ENCODE results near the gene CCDC167. TPM values are rescaled to one million over a fixed set of nuclear protein-coding genes. Genes with fewer than 3 reads are reported as not detected.
A peak's percentile ranks its signal among the peaks of the same experiment; 100 is the strongest.

CCDC167 gene
- total and polyA plus RNA-seq, 8 donors = 4.3 to 12.4 (median 7.0) TPM

- ATAC-seq = no peak
- H3K4me3 ChIP-seq = no peak overlapping the region
- intact Hi-C loops (cut with DNase I) = no loop called here
- 74 to 80% methylated on average over 3 of the region's 3 CpGs for WGBS, 2 donors
- H3K9me3 ChIP-seq = no peaks in the 10 kb centered on the region
- TF ChIP-seq, protein P1, sequence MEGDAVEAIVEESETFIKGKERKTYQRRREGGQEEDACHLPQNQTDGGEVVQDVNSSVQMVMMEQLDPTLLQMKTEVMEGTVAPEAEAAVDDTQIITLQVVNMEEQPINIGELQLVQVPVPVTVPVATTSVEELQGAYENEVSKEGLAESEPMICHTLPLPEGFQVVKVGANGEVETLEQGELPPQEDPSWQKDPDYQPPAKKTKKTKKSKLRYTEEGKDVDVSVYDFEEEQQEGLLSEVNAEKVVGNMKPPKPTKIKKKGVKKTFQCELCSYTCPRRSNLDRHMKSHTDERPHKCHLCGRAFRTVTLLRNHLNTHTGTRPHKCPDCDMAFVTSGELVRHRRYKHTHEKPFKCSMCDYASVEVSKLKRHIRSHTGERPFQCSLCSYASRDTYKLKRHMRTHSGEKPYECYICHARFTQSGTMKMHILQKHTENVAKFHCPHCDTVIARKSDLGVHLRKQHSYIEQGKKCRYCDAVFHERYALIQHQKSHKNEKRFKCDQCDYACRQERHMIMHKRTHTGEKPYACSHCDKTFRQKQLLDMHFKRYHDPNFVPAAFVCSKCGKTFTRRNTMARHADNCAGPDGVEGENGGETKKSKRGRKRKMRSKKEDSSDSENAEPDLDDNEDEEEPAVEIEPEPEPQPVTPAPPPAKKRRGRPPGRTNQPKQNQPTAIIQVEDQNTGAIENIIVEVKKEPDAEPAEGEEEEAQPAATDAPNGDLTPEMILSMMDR (IDR thresholded peaks at IDR 0.05) = no peak
- no peaks in the 10 kb centered on the region for H3K4me1 ChIP-seq
- no peak overlapping the region for H3K27ac ChIP-seq
- peaks cover 0 to 3% (median 0%) of the 10 kb centered on the region in 4 donors for H3K27me3 ChIP-seq
- no peaks in the 10 kb centered on the region for H3K36me3 ChIP-seq
- DNase-seq = no peak
- no peak for FAIRE-seq
Measured at GRCh38 chr6:37522836-37523235, 23.1 kb upstream of the CCDC167 start.

DNA sequence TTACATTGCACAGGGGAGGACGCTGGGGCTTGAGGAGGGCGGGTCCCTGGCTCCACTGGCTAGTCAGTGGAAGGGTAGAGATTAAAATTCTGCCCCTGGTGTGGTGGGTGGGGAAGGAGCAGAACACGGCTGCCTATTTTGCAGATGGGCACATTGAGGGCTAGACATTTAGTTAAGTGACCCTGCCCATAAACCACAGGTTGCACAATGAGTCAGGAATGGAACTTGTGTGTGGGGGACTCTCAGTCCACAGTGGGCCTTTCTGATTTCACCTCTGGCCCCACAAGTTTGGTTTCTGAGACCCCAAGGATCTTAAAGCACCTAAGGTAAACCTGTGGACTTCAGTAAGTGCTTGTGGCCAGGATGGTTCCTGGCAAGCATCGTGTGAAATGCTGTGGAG is 22.0 kb upstream of the CCDC167 start:
- Histone ChIP-seq H3K9me3 (no peaks in the 10 kb centered on the region), H3K36me3 (no peaks in the 10 kb centered on the region), H3K27ac (no peak overlapping the region), H3K4me3 (no peak overlapping the region), H3K4me1 (no peaks in the 10 kb centered on the region), H3K27me3 (no peaks in the 10 kb centered on the region)
- 56 to 62% methylated on average over 4 of the region's 4 CpGs for WGBS, 2 donors
- FAIRE-seq = no peak
- TF ChIP-seq, protein P1 (IDR thresholded peaks at IDR 0.05) = no peak
- no peak for DNase-seq
- intact Hi-C loops (cut with DNase I) = no loop called here
- ATAC-seq = no peak

DNA sequence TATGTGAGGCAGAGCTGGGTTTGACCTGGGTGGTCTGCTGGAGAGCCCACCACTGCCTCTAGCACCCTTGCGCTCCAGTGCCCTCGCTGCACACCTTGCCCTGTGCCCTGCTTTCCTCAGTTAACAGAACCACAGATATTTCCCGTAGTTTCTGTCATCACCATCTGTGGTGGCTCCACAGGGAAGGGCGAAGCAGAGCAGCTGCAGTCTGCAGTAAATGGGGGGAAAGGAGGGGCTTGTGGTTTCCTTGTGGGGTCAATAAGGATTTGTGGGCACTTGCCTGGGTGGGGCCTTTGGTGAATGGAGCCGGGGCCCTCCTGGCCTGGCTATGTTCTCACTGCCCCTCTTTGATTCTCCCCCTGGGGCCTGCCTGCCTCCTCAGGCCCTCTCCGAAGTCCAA is 21.2 kb upstream of the CCDC167 start:
- FAIRE-seq = no peak
- Histone ChIP-seq H3K27me3 (no peaks in the 10 kb centered on the region), H3K4me1 (peaks cover 0 to 3% (median 0%) of the 10 kb centered on the region in 3 donors), H3K36me3 (no peaks in the 10 kb centered on the region), H3K9me3 (no peaks in the 10 kb centered on the region), H3K4me3 (no peak overlapping the region), H3K27ac (no peak overlapping the region)
- peak in 1 of 6 donors; percentile 33 for DNase-seq
- WGBS, 2 donors = 72 to 74% methylated on average over 6 of the region's 6 CpGs
- TF ChIP-seq, protein P1 (IDR thresholded peaks at IDR 0.05) = no peak
- intact Hi-C loops (cut with DNase I) = no loop called here
- ATAC-seq = no peak

GRCh38 chr6:37519461-37519860 is 19.8 kb upstream of the CCDC167 start:
- Histone ChIP-seq H3K4me3 (no peak overlapping the region), H3K9me3 (no peaks in the 10 kb centered on the region), H3K27ac (no peak overlapping the region), H3K4me1 (peaks cover 0 to 3% (median 0%) of the 10 kb centered on the region in 3 donors), H3K27me3 (no peaks in the 10 kb centered on the region), H3K36me3 (no peaks in the 10 kb centered on the region)
- 88 to 96% methylated on average over 5 of the region's 5 CpGs for WGBS, 2 donors
- DNase-seq = no peak
- ATAC-seq = no peak
- no peak for FAIRE-seq
- TF ChIP-seq, protein P1 (IDR thresholded peaks at IDR 0.05) = no peak
- intact Hi-C loops (cut with DNase I) = no loop called here

DNA sequence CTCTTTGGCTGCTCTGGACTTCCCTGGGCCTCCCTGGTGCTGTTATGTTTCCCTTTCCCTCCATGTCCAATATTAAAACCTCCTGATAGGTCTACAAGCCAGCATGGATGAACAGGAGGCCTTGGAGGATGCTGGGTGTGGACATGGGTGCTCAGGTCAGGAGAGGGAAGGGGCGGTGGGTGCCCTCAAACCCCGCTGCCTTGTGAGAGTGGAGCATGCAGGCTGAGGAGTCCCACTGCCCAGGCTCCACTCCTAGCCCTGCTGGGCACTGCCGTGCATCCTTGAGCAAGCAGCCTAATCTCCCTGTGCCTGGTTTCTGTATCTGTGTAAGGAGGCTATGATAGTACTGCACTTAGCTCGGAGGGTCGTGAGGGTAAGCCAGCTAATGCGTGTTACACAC is 18.4 kb upstream of the CCDC167 start:
- H3K9me3 ChIP-seq = no peaks in the 10 kb centered on the region
- no peak for FAIRE-seq
- intact Hi-C loops (cut with DNase I) = no loop called here
- no peak overlapping the region for H3K4me3 ChIP-seq
- no peaks in the 10 kb centered on the region for H3K27me3 ChIP-seq
- TF ChIP-seq, protein P1 (IDR thresholded peaks at IDR 0.05) = no peak
- peaks cover 0 to 3% (median 0%) of the 10 kb centered on the region in 3 donors for H3K4me1 ChIP-seq
- 83% methylated on average over 6 of the region's 6 CpGs for WGBS, 2 donors
- ATAC-seq = no peak
- no peaks in the 10 kb centered on the region for H3K36me3 ChIP-seq
- no peak overlapping the region for H3K27ac ChIP-seq
- DNase-seq = no peak
